Gastrocnemius medialis (tissue), 4 donors: Measurements from ENCODE around the gene RRH.

Experiments
- POLR2A ChIP-seq, 2 donors: fragments of 450-650 bp; IDR thresholded peaks; one replicate each; pipeline ENCODE4 v1.6.1; 2017; ENCODE audit warnings: antibody characterized with exemption in 2 of 2, mild to moderate bottlenecking in 2 of 2, moderate library complexity in 2 of 2
- TF ChIP-seq, protein P1 (sequence below), 5 experiments: fragments of 450-650 bp in 3 of 5; fragments of 200-600 bp in 2 of 5; sonication (generic) in 2 of 5; IDR thresholded peaks in 4 of 5; conservative IDR thresholded peaks in 1 of 5; 1 replicate in 4 of 5; 2 replicates in 1 of 5; pipeline ENCODE4 v1.5.1; 2016 to 2019; ENCODE audit warnings: antibody characterized with exemption in 5 of 5, mild to moderate bottlenecking in 3 of 5, moderate library complexity in 3 of 5

DNA sequence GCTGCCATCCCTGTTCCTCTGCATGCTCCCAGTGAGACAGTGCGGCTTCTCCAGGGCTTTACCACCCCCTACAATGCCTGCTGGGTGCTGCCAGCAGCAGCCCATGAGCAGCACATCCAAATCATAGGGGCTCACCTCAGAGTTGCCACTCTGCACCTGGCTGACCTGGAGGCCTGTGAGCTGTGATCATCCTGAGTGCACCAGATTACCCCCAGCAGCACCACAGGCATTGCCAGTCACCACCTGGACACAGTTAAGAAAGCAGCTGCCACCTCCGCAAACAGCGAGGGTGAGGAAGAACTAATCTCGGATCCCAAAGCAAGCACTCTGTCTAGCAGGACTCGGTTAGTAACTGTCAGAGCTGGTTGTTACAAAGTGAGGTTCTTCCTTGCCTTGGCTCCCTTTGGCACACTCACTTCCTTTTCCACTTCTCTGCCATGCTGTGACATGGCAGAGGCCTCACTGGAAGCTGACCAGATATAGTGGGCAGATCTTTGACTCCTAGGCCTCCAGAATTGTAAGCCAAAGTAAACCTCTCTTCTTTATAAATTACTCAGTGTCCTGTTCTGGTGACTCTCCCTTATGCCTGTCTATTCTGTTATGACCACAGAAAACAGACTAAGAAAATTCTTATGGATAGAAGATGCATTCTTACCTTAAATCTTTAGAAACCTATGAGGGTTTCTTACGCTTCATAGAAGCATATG lies 45.3 kb downstream of the RRH start:
- TF ChIP-seq POLR2A (IDR thresholded peaks at IDR 0.05) = no peak
- TF ChIP-seq, protein P1, sequence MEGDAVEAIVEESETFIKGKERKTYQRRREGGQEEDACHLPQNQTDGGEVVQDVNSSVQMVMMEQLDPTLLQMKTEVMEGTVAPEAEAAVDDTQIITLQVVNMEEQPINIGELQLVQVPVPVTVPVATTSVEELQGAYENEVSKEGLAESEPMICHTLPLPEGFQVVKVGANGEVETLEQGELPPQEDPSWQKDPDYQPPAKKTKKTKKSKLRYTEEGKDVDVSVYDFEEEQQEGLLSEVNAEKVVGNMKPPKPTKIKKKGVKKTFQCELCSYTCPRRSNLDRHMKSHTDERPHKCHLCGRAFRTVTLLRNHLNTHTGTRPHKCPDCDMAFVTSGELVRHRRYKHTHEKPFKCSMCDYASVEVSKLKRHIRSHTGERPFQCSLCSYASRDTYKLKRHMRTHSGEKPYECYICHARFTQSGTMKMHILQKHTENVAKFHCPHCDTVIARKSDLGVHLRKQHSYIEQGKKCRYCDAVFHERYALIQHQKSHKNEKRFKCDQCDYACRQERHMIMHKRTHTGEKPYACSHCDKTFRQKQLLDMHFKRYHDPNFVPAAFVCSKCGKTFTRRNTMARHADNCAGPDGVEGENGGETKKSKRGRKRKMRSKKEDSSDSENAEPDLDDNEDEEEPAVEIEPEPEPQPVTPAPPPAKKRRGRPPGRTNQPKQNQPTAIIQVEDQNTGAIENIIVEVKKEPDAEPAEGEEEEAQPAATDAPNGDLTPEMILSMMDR (IDR thresholded peaks at IDR 0.05 in 4 of 5, conservative IDR thresholded peaks at IDR 0.05 in 1 of 5) = no peak
